ENCODE data around the gene ANTXR2. TPM values are rescaled to one million over a fixed set of nuclear protein-coding genes. Genes with fewer than 3 reads are reported as not detected.

ANTXR2 gene
- total RNA-seq, 2 donors from 2014 or later: 47.4 to 121 TPM

- no peak overlapping the region for H3K4me3 ChIP-seq
- DNase-seq: no peak
- no peak overlapping the region for H3K9ac ChIP-seq (ENCODE audit: low read depth in 2 of 2, low read length in 2 of 2)
- no peaks in the 10 kb centered on the region for H3K36me3 ChIP-seq
- no peaks in the 10 kb centered on the region for H3K27me3 ChIP-seq
- no peaks in the 10 kb centered on the region for H3K4me1 ChIP-seq
- TF ChIP-seq, protein P1, sequence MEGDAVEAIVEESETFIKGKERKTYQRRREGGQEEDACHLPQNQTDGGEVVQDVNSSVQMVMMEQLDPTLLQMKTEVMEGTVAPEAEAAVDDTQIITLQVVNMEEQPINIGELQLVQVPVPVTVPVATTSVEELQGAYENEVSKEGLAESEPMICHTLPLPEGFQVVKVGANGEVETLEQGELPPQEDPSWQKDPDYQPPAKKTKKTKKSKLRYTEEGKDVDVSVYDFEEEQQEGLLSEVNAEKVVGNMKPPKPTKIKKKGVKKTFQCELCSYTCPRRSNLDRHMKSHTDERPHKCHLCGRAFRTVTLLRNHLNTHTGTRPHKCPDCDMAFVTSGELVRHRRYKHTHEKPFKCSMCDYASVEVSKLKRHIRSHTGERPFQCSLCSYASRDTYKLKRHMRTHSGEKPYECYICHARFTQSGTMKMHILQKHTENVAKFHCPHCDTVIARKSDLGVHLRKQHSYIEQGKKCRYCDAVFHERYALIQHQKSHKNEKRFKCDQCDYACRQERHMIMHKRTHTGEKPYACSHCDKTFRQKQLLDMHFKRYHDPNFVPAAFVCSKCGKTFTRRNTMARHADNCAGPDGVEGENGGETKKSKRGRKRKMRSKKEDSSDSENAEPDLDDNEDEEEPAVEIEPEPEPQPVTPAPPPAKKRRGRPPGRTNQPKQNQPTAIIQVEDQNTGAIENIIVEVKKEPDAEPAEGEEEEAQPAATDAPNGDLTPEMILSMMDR (IDR thresholded peaks at IDR 0.05): no peak
- H3K9me3 ChIP-seq: no peaks in the 10 kb centered on the region
- H3K27ac ChIP-seq: no peak overlapping the region
- intact Hi-C loops (cut with DNase I): no loop called here
These were observed 18.7 kb downstream of the ANTXR2 start for GRCh38 chr4:80054375-80054774.

- Histone ChIP-seq H3K27me3 (no peaks in the 10 kb centered on the region), H3K27ac (no peak overlapping the region), H3K4me1 (no peaks in the 10 kb centered on the region), H3K9me3 (no peaks in the 10 kb centered on the region), H3K36me3 (no peaks in the 10 kb centered on the region), H3K4me3 (no peak overlapping the region), H3K9ac (ENCODE audit: low read depth in 2 of 2, low read length in 2 of 2) (no peak overlapping the region)
- TF ChIP-seq, protein P1 (IDR thresholded peaks at IDR 0.05): no peak
- intact Hi-C loops (cut with DNase I): no loop called here
- DNase-seq: no peak
These were observed 19.7 kb downstream of the ANTXR2 start for GRCh38 chr4:80053140-80053910.

GRCh38 chr4:80049813-80050534 lies 23.1 kb downstream of the ANTXR2 start:
- intact Hi-C loops (cut with DNase I): no loop called here
- H3K27ac ChIP-seq: no peak overlapping the region
- no peak overlapping the region for H3K4me3 ChIP-seq
- no peaks in the 10 kb centered on the region for H3K36me3 ChIP-seq
- H3K9ac ChIP-seq (ENCODE audit: low read depth in 2 of 2, low read length in 2 of 2): no peak overlapping the region
- TF ChIP-seq, protein P1 (IDR thresholded peaks at IDR 0.05): no peak
- no peaks in the 10 kb centered on the region for H3K9me3 ChIP-seq
- DNase-seq: no peak
- H3K4me1 ChIP-seq: no peaks in the 10 kb centered on the region
- no peaks in the 10 kb centered on the region for H3K27me3 ChIP-seq

- no peaks in the 10 kb centered on the region for H3K4me1 ChIP-seq
- H3K9me3 ChIP-seq: no peaks in the 10 kb centered on the region
- intact Hi-C loops (cut with DNase I): no loop called here
- DNase-seq: no peak
- no peak overlapping the region for H3K4me3 ChIP-seq
- no peaks in the 10 kb centered on the region for H3K27me3 ChIP-seq
- no peak overlapping the region for H3K9ac ChIP-seq (ENCODE audit: low read depth in 2 of 2, low read length in 2 of 2)
- no peak overlapping the region for H3K27ac ChIP-seq
- no peaks in the 10 kb centered on the region for H3K36me3 ChIP-seq
- TF ChIP-seq, protein P1 (IDR thresholded peaks at IDR 0.05): no peak
These were observed 23.6 kb downstream of the ANTXR2 start for GRCh38 chr4:80049402-80049801.

- Histone ChIP-seq H3K4me1 (no peaks in the 10 kb centered on the region), H3K27me3 (no peaks in the 10 kb centered on the region), H3K27ac (no peak overlapping the region), H3K9ac (ENCODE audit: low read depth in 2 of 2, low read length in 2 of 2) (no peak overlapping the region), H3K4me3 (no peak overlapping the region), H3K9me3 (no peaks in the 10 kb centered on the region), H3K36me3 (no peaks in the 10 kb centered on the region)
- intact Hi-C loops (cut with DNase I): no loop called here
- DNase-seq: no peak
- TF ChIP-seq, protein P1 (IDR thresholded peaks at IDR 0.05): no peak
These were observed 27.2 kb downstream of the ANTXR2 start for GRCh38 chr4:80045786-80046185.

Measured in colonic mucosa (tissue), 4 donors.